ENCODE data around the gene ITGB8.

Gene ITGB8

DNA sequence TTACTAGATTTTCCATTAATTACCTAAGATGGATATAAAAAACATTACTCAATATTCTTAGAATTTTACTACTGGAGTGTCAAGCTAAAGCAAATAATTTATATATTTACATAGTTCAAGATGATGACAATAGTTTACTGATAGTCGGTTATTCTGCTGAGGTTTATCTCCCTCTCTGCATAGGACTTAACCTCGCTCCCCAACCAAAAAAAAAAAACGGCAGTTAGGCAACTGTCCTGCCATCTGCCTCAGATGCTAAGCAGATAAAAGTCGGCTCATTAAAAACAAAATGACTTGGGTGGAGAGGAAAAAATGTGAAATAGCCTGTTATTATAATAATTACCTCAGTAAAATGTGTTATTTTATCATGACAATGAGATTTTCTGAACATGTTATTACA lies 14.0 kb upstream of the ITGB8 start:
- Histone ChIP-seq H3K4me3 (ENCODE audit: low read depth, low read length) (no peak overlapping the region), H3K27me3 (ENCODE audit: control insufficient read depth, insufficient read depth, low read length) (no peaks in the 10 kb centered on the region), H3K36me3 (ENCODE audit: control insufficient read depth, insufficient read depth, low read length) (no peaks in the 10 kb centered on the region), H3K4me2 (ENCODE audit: low read length) (no peak overlapping the region), H3K9me3 (ENCODE audit: control insufficient read depth, low read length) (no peaks in the 10 kb centered on the region), H3K27ac (no peak overlapping the region), H2AFZ (no peak overlapping the region), H3K79me2 (no peaks in the 10 kb centered on the region), H3K9ac (no peak overlapping the region), H3K4me1 (no peaks in the 10 kb centered on the region)
- TF ChIP-seq CTCF (IDR thresholded peaks at IDR 0.05): no peak

DNA sequence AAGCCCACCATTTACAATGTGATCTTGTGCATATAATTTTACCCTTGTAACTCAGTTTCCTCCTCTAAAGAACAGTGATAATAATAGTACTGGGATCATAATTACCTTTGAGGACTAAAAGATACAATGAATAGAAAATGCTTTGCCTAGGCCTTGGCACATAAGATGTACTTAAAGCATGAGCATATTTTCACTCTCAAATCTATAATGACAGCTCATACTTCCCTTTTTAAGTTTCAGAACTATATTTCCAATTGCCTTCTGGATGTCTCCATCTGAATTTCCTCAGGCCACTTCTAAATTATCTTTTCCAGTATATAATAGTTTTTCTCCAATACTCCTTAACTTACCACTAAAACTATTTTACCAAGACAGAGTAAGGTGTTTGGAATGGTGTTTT lies 13.3 kb upstream of the ITGB8 start:
- H3K79me2 ChIP-seq: no peaks in the 10 kb centered on the region
- no peaks in the 10 kb centered on the region for H3K9me3 ChIP-seq (ENCODE audit: control insufficient read depth, low read length)
- no peaks in the 10 kb centered on the region for H3K27me3 ChIP-seq (ENCODE audit: control insufficient read depth, insufficient read depth, low read length)
- H3K4me2 ChIP-seq (ENCODE audit: low read length): no peak overlapping the region
- no peaks in the 10 kb centered on the region for H3K4me1 ChIP-seq
- no peak overlapping the region for H3K9ac ChIP-seq
- H3K4me3 ChIP-seq (ENCODE audit: low read depth, low read length): no peak overlapping the region
- no peak overlapping the region for H2AFZ ChIP-seq
- H3K36me3 ChIP-seq (ENCODE audit: control insufficient read depth, insufficient read depth, low read length): no peaks in the 10 kb centered on the region
- no peak overlapping the region for H3K27ac ChIP-seq
- no peak for TF ChIP-seq CTCF (IDR thresholded peaks at IDR 0.05)

- Histone ChIP-seq H3K27ac (no peak overlapping the region), H3K36me3 (ENCODE audit: control insufficient read depth, insufficient read depth, low read length) (no peaks in the 10 kb centered on the region), H3K9ac (no peak overlapping the region), H3K27me3 (ENCODE audit: control insufficient read depth, insufficient read depth, low read length) (no peaks in the 10 kb centered on the region), H3K9me3 (ENCODE audit: control insufficient read depth, low read length) (no peaks in the 10 kb centered on the region), H3K4me2 (ENCODE audit: low read length) (no peak overlapping the region), H3K79me2 (no peaks in the 10 kb centered on the region), H3K4me1 (no peaks in the 10 kb centered on the region), H2AFZ (no peak overlapping the region), H3K4me3 (ENCODE audit: low read depth, low read length) (no peak overlapping the region)
- TF ChIP-seq CTCF (IDR thresholded peaks at IDR 0.05): no peak
These were observed 11.8 kb upstream of the ITGB8 start for GRCh38 chr7:20318933-20319332.

- H3K4me3 ChIP-seq (ENCODE audit: low read depth, low read length): no peak overlapping the region
- no peak for TF ChIP-seq CTCF (IDR thresholded peaks at IDR 0.05)
These were observed 10.4 kb upstream of the ITGB8 start for GRCh38 chr7:20320322-20320721.

DNA sequence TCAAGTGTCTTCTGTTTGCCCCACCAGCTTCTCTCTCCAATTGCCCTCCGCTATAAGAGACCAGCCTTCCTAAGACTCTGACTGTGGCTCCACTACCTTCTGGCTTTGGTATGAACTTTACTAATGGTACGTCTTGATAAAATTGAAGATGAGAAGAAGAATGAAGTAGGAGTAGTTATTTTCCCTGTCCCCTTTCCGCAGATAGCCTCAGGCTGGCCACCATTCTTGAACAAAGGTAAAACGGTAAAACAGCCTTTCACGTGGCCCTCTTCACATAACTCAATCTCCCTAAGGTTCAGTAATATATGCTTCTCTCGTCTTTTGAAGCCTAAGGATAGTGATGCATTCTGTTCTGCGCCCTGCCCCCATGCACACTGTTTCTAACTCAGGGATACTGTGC lies 9.9 kb upstream of the ITGB8 start:
- H3K27ac ChIP-seq: no peak overlapping the region
- H3K9ac ChIP-seq: no peak overlapping the region
- H3K9me3 ChIP-seq (ENCODE audit: control insufficient read depth, low read length): no peaks in the 10 kb centered on the region

More at GRCh38 chr7:20320322-20320721, 10.4 kb upstream of the ITGB8 start:
- Histone ChIP-seq H3K27ac (no peak overlapping the region), H2AFZ (no peak overlapping the region), H3K36me3 (ENCODE audit: control insufficient read depth, insufficient read depth, low read length) (no peaks in the 10 kb centered on the region), H3K9me3 (ENCODE audit: control insufficient read depth, low read length) (no peaks in the 10 kb centered on the region), H3K27me3 (ENCODE audit: control insufficient read depth, insufficient read depth, low read length) (no peaks in the 10 kb centered on the region), H3K79me2 (no peaks in the 10 kb centered on the region), H3K4me1 (no peaks in the 10 kb centered on the region), H3K9ac (no peak overlapping the region), H3K4me2 (ENCODE audit: low read length) (no peak overlapping the region)

More for the DNA sequence above, 9.9 kb upstream of the ITGB8 start:
- Histone ChIP-seq H3K4me2 (ENCODE audit: low read length) (no peak overlapping the region), H3K27me3 (ENCODE audit: control insufficient read depth, insufficient read depth, low read length) (no peaks in the 10 kb centered on the region), H3K4me3 (ENCODE audit: low read depth, low read length) (no peak overlapping the region), H3K4me1 (no peaks in the 10 kb centered on the region), H3K36me3 (ENCODE audit: control insufficient read depth, insufficient read depth, low read length) (no peaks in the 10 kb centered on the region), H3K79me2 (no peaks in the 10 kb centered on the region), H2AFZ (no peak overlapping the region)
- no peak for TF ChIP-seq CTCF (IDR thresholded peaks at IDR 0.05)

All from parathyroid adenoma (tissue), 2 donors.